ENCODE data around the gene GDE1.

GDE1 gene

DNA sequence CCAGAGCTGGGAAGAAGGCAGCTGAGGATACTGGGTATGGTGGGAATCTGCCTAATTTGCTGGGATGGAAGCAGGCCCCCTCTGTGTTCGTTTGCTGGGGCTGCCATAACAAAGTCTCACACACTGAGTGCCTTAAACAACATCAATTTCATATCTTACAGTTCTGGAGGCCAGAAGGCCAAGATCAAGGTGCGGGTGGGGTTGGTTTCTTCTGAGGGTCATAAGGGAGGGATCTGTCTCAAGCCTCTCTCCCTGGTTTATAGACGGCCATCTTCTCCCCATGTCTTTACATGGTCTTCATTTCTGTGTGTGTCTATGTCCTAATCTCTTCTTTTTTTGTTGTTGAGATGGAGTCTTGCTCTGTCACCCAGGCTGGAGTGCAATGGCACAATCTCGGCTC is 35.8 kb downstream of the GDE1 start:
- no peak for DNase-seq (ENCODE audit: low spot score)

GRCh38 chr16:19485611-19486010 is 36.3 kb downstream of the GDE1 start:
- no peak for DNase-seq (ENCODE audit: low spot score)

DNA sequence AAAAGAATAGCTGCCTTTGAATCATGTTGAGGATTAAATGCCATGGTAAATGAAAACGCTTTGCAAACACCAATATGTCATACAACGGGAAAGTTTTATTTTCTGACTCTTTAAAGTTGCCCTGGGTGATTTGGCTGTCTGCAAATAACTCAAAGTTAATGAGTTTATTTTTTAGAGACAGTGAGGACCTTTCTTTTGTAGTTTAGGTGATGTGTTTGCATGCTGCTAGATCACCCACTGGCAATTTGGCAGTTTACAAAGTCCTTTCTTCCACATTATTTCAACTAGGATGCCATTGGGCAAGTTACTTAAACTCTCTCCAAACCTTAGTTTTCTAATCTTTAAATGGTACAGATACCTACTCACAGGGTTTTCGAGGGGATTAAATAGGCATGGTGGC is 37.8 kb downstream of the GDE1 start:
- DNase-seq (ENCODE audit: low spot score), result no peak

- no peak for DNase-seq (ENCODE audit: low spot score)
These were observed 39.6 kb downstream of the GDE1 start for GRCh38 chr16:19482291-19482690.

GRCh38 chr16:19481769-19482168 is 40.1 kb downstream of the GDE1 start:
- DNase-seq (ENCODE audit: low spot score), result no peak

DNA sequence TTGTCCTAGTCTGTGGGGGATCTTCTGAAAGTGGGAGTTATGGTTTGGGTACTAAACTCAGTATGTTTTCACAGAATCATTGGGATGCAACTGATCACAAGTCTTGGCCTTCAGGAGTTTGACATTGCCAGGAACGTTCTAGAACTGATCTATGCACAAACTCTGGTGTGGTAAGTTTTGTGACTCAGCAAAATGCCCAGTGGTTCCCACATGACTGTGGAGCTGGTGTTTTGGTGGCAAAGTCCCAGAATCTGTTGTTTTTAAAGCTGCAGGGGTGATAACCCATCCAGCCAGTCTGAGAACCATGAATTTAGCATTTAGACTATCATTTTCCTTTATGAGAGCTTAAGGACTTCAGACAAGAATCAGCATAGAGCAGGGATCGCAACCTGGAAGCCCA is 40.6 kb downstream of the GDE1 start:
- no peak for DNase-seq (ENCODE audit: low spot score)

- DNase-seq (ENCODE audit: low spot score), result no peak
These were observed 42.6 kb downstream of the GDE1 start for GRCh38 chr16:19479302-19479721.

DNA sequence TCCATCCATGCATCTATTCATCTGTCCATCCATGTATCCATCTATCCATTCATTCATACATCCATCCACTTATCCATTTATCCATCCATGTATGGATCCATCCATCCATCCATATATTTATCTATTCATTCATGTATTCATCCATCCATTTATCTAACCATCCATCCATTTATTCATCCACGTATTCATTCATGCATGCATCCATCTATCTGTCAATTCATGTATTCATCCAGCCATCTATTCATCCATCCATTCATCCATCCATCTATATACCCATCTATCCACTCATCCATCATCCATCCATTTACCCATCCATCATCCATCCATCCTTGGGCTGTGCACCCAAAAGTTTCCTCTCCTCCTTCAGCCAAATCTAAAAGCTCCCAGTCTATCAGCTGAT is 43.4 kb downstream of the GDE1 start:
- DNase-seq (ENCODE audit: low spot score), result no peak

- no peak for DNase-seq (ENCODE audit: low spot score)
These were observed 47.3 kb downstream of the GDE1 start for GRCh38 chr16:19474617-19475016.

DNA sequence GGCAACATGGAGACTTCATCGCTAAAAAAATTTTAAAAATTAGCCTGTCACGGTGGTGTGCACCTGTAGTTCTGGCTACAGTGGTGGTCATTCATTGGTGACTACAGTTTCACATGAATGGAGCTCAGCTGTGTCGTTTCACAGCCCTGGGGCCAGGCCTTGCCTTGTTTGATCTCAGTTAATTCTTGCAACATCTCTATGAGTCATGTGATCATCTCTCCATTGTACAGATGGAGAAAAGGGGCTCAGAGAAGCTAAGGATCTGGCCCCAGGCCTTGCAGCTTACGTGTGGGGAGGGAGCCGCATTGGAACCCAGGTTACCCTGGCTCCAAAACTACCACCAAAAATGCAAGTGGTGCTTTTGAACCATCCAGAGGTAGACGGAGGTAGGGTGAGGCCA is 49.4 kb downstream of the GDE1 start:
- DNase-seq (ENCODE audit: low spot score), result no peak

- no peak for DNase-seq (ENCODE audit: low spot score)
These were observed 53.6 kb downstream of the GDE1 start for GRCh38 chr16:19468300-19468699.

GRCh38 chr16:19463468-19464315 is 58.2 kb downstream of the GDE1 start:
- no peak for DNase-seq (ENCODE audit: low spot score)

- no peak for DNase-seq (ENCODE audit: low spot score)
These were observed 61.5 kb downstream of the GDE1 start for GRCh38 chr16:19460397-19460796.

DNA sequence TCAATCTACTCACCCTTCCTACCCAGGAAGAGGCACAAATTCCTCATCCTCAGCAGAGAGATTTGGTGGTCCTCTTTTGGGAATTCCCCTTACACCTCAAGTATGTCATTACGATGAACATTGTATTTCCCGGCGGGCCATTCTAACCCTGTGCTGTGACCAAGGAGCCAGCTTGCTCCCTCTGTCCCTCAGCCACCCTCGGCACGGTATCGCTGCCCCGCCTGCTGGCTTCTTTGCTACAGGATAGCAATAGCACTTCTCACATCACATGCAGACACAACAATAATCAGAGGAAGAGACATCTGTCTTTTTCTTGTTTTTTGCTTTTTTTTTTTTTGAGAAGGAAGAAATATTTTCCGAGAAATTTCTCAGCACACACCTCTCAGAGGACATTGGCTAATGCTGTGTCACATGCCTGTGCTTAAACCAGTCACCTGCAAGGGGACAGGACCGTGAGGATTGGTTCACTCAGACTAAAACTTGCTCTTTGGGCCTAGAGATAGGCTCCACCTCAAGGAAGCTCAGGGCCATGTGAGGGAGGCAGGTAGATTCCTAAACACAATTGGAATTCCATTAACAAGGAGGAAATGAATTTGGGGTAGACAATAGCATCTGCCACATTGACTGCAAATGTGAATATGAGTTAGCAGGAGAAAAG is 63.0 kb downstream of the GDE1 start:
- no peak for DNase-seq (ENCODE audit: low spot score)

Measured in AG08396 (cell line).